GM18870 (cell line): ENCODE data around the gene TJAP1.
"Not testable (repeated sequence)": the region's sequence is repeated elsewhere in the genome, so short reads cannot be mapped to it uniquely, and the experiment has no call there.

Source experiments
- ATAC-seq: cut with Tn5 transposase; IDR thresholded peaks from one replicate; pipeline ENCODE4 v1.9.1; 2021; ENCODE audit warnings: moderate library complexity; ENCODE audit not compliant: unreplicated experiment

The TJAP1 gene

GRCh38 chr6:43478008-43478372 is 620 bp downstream of the TJAP1 start:
- no peak for ATAC-seq

- ATAC-seq: no peak
These were observed 3.7 kb downstream of the TJAP1 start for GRCh38 chr6:43481075-43481474.

- ATAC-seq: no peak
These were observed 4.3 kb downstream of the TJAP1 start for GRCh38 chr6:43481591-43482236.

DNA sequence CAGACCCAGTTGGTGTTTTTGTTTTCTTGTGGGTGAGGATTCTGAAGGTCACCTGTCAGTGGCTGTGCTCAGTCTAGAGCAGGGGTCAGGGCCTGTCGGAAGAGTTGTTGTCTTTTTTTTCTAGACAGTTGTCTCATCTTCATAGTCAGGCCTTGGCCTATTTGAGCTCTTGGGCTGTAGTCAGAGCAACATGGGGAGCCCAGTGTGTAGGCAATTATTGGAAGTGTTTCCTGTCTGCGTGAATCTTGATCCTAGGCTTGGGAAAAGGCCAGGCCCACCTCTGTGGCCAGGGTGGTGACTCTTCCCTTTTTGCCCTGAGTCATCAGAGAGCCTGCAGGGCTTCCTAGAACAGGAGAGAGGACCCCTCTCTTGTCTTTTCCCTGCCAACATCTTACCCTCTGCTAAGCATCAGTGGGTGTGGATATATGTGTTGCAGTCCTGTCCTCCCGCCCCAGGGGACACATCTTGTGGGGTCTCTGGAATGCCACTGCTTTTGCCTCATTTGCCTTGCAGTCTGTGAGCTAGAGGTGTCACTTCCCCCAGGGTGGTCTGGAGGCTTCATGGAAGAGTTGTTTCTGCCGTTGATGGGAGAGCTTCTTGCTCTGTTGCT is 11.4 kb downstream of the TJAP1 start:
- no peak for ATAC-seq

DNA sequence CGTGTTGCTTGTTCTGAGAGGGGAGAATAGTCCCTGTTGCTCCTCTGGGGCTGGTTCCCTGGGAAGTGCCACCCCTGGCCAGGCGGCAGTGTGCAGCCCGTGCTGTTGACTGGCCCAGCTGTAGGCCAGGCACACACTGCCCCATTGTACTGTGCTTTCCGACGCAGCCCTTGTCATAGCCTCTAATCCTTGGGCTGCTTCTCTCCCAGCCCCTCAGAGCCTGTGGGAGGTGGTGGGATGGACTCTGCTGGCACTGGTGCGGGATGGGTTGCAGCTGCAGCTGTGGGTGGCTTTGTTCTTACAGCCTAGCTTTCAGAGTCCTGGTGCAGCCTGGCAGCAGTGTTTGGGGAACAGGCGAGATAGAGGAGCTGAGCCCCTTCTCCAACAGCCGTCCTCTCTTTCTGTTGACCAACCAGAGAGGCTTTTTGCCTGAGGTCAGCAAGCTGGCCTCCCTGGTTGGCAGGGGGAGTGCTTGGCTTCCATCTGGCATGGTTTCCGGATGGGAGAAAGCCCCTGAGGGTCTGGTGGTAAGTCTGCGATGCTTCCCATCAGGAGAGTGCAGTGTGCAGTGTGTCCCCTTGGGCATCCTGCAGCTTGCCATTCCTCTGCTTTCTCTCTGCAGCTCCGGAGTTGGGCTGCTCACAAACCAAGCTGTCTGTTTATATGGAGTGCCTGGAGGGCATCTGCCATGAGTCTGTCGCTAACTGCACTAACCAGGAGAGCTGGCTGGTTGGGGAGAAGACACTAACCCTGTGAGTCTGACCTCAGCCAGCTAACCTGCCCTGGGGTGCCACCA is 12.1 kb downstream of the TJAP1 start:
- no peak for ATAC-seq

DNA sequence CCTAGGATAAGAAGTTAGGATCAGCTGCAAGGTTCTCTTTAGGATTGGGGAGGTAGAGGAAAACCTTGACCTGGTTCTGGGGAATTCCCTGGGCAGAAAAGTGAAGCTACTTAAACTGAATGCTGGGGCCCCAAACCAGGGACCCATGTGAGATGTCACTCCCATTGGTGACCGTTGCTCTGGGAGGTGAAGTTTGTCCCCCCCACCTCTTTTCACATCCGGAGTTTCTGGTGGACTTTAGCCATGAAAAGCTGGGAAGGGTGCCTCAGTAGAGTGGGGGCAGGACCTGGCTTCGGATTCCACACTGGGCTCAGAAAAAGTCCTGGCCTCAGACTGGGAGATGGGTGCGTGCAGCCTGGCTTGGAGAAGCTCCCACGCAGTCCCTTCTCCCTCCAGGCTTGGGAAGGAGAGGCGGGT is 13.2 kb downstream of the TJAP1 start:
- no peak for ATAC-seq

- no peak for ATAC-seq
These were observed 14.6 kb downstream of the TJAP1 start for GRCh38 chr6:43491750-43492661.

- no peak for ATAC-seq
These were observed 15.3 kb downstream of the TJAP1 start for GRCh38 chr6:43492673-43493072.

DNA sequence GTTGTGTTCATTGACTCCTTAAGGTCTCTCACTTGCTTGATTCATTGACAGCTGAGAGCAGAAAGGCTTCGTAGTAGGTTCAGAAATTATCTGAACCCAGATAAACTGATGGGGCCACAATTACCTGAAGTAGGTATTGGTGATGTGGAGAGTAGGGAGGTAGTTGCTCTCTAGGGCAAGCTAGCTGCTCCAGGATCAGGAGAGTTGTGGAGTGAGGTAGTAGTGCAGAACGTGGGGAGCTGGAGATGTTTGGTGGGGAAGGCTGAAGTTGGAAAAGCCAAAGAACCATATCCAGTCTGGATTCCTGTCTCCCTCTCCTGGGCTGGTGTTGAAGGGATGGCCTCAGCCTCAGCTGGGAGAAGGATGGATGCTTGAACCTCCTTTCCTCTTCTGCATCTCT is 15.9 kb downstream of the TJAP1 start:
- no peak for ATAC-seq

- no peak for ATAC-seq
These were observed 16.5 kb downstream of the TJAP1 start for GRCh38 chr6:43493833-43494232.

GRCh38 chr6:43494321-43494720 is 17.0 kb downstream of the TJAP1 start:
- no peak for ATAC-seq

DNA sequence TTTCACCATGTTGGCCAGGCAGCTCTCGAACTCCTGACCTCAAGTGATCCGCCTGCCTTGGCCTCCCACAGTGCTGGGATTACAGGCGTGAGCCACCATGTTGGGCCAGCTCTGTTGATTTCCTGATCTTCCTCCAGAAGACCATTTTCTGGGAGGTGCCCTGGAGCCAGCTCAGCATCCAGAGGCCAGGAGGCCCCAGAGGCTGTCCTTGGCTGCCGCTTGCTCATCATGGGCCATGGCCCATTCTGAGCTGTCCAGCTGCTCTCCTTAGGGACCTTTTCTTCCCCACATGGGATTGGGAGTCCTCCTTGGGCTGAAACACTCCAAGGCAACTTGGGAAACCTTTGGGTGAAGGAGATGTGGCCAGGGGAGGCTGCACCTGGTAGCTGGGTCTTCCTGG is 17.4 kb downstream of the TJAP1 start:
- no peak for ATAC-seq

- ATAC-seq: no peak
These were observed 18.1 kb downstream of the TJAP1 start for GRCh38 chr6:43495409-43495941.

- no peak for ATAC-seq
These were observed 19.2 kb downstream of the TJAP1 start for GRCh38 chr6:43496370-43497128.

- no peak for ATAC-seq
These were observed 19.7 kb downstream of the TJAP1 start for GRCh38 chr6:43497129-43497396.

- ATAC-seq: no peak
These were observed 20.3 kb downstream of the TJAP1 start for GRCh38 chr6:43497689-43498088.

- ATAC-seq: not testable (repeated sequence)
These were observed 20.9 kb downstream of the TJAP1 start for GRCh38 chr6:43498291-43498690.

GRCh38 chr6:43499028-43499815 is 21.9 kb downstream of the TJAP1 start:
- ATAC-seq: no peak

GRCh38 chr6:43500921-43501320 is 23.6 kb downstream of the TJAP1 start:
- ATAC-seq: no peak

DNA sequence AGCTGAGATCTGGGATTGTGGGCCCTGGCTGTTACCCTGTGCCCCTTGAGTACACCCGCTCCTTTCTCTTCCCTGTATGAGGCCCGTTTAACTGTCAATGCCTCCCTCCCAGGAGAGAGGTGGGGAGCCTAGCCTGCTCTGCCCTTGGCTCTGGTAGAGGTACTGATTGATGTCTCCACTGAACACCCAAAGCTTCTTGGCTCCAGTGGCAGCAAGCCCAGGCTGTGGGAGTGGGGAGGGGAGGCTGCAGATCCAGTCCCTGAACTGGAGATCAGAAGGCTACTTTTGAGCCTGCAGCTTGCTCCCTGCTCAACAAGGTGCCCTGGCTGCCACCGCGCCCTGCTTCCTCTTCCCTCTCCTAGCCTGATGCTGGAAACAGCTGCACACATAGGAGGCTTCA is 25.3 kb downstream of the TJAP1 start:
- no peak for ATAC-seq
